Loucy (cell line): ENCODE measurements around the gene FOXA3.

Source experiments
- EZH2phosphoT487 ChIP-seq: fragments of 200-600 bp; IDR thresholded peaks from 2 replicates; pipeline ENCODE4 v1.6.1; 2018; ENCODE audit warnings: antibody characterized with exemption, mild to moderate bottlenecking, moderate library complexity, borderline replicate concordance
- TF ChIP-seq, protein P1 (sequence below): fragments of 200-600 bp; sonication (generic); conservative IDR thresholded peaks from 2 replicates; pipeline ENCODE4 v1.5.1; 2014; ENCODE audit warnings: mild to moderate bottlenecking, antibody characterized with exemption, low read length

DNA sequence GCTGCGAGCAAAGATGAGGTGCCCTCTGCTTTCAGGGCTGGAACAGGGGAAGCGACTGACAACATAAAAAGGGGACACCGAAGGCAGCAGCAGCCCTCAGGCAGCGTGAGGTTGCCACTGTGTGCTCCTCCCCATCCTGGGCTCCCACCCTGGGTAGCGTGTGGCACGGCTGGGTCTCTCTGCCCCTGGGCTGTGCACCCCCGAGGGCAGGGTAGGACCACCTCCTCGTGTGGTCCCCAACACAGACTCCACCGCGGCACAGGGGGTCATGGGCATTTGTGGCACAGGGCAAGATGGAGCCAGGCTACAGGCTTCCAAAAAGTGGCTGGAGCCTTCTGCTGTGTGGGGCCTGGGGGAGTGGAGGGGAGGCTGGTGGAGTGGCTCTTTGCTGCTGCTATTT is 42.6 kb upstream of the FOXA3 start:
- TF ChIP-seq, protein P1, sequence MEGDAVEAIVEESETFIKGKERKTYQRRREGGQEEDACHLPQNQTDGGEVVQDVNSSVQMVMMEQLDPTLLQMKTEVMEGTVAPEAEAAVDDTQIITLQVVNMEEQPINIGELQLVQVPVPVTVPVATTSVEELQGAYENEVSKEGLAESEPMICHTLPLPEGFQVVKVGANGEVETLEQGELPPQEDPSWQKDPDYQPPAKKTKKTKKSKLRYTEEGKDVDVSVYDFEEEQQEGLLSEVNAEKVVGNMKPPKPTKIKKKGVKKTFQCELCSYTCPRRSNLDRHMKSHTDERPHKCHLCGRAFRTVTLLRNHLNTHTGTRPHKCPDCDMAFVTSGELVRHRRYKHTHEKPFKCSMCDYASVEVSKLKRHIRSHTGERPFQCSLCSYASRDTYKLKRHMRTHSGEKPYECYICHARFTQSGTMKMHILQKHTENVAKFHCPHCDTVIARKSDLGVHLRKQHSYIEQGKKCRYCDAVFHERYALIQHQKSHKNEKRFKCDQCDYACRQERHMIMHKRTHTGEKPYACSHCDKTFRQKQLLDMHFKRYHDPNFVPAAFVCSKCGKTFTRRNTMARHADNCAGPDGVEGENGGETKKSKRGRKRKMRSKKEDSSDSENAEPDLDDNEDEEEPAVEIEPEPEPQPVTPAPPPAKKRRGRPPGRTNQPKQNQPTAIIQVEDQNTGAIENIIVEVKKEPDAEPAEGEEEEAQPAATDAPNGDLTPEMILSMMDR, result no peak
- TF ChIP-seq EZH2phosphoT487, result no peak
